ENCODE data around the gene SNX21.
"Not testable (repeated sequence)": the region's sequence is repeated elsewhere in the genome, so short reads cannot be mapped to it uniquely, and the experiment has no call there.

SNX21 gene

GRCh38 chr20:45833030-45833882 is at the start of gene SNX21:
Gene SNX21, plus strand, starts transcription at chr20:45833799. Its CDS starts 121 bp downstream, at chr20:45833920.
- Histone ChIP-seq H3K4me3 (ENCODE audit: low read depth, low read length) (peak within 1 kb of the TSS; percentile 67), H3K9me3 (ENCODE audit: severe bottlenecking) (no peaks in the 10 kb centered on the region), H3K36me3 (peaks cover 8% of the 10 kb centered on the region; the same call in 1 of the 2 replicates), H3K27ac (peak within 1 kb of the TSS; percentile 56), H3K27me3 (ENCODE audit: insufficient read depth, low read depth, severe bottlenecking) (no peaks in the 10 kb centered on the region)
- peak; percentile 82 for DNase-seq
- TF ChIP-seq CTCF (IDR thresholded peaks at IDR 0.05; ENCODE audit: low read depth, low read length) = no peak

- Histone ChIP-seq H3K27me3 (ENCODE audit: insufficient read depth, low read depth, severe bottlenecking) (no peaks in the 10 kb centered on the region), H3K9me3 (ENCODE audit: severe bottlenecking) (no peaks in the 10 kb centered on the region), H3K4me3 (ENCODE audit: low read depth, low read length) (no peak overlapping the region), H3K36me3 (peaks cover 5% of the 10 kb centered on the region), H3K27ac (no peak overlapping the region)
- no peak for DNase-seq
- no peak for TF ChIP-seq CTCF (IDR thresholded peaks at IDR 0.05; ENCODE audit: low read depth, low read length)
Observed at GRCh38 chr20:45788351-45788750, 45.2 kb upstream of the SNX21 start.

- Histone ChIP-seq H3K4me3 (ENCODE audit: low read depth, low read length) (peak overlapping the region; percentile 79), H3K36me3 (peaks cover 39% of the 10 kb centered on the region), H3K27me3 (ENCODE audit: insufficient read depth, low read depth, severe bottlenecking) (no peaks in the 10 kb centered on the region), H3K27ac (peak overlapping the region; percentile 86), H3K9me3 (ENCODE audit: severe bottlenecking) (no peaks in the 10 kb centered on the region)
- no peak for TF ChIP-seq CTCF (IDR thresholded peaks at IDR 0.05; ENCODE audit: low read depth, low read length)
- DNase-seq = no peak
Observed at GRCh38 chr20:45792317-45793118, 41.1 kb upstream of the SNX21 start.

GRCh38 chr20:45796337-45797065 is 37.1 kb upstream of the SNX21 start:
- H3K9me3 ChIP-seq (ENCODE audit: severe bottlenecking) = no peaks in the 10 kb centered on the region
- DNase-seq = no peak
- TF ChIP-seq CTCF (IDR thresholded peaks at IDR 0.05; ENCODE audit: low read depth, low read length) = no peak
- H3K4me3 ChIP-seq (ENCODE audit: low read depth, low read length) = no peak overlapping the region
- H3K27me3 ChIP-seq (ENCODE audit: insufficient read depth, low read depth, severe bottlenecking) = no peaks in the 10 kb centered on the region
- peaks cover 48% of the 10 kb centered on the region for H3K36me3 ChIP-seq
- no peak overlapping the region for H3K27ac ChIP-seq

GRCh38 chr20:45797510-45797909 is 36.1 kb upstream of the SNX21 start:
- not testable (repeated sequence) for H3K9me3 ChIP-seq (ENCODE audit: severe bottlenecking); H3K27me3 ChIP-seq (ENCODE audit: insufficient read depth, low read depth, severe bottlenecking); DNase-seq; H3K27ac ChIP-seq; H3K4me3 ChIP-seq (ENCODE audit: low read depth, low read length)
- H3K36me3 ChIP-seq = peaks cover 53% of the 10 kb centered on the region

GRCh38 chr20:45797955-45798354 is 35.6 kb upstream of the SNX21 start:
- not testable (repeated sequence) for H3K27ac ChIP-seq; DNase-seq; H3K9me3 ChIP-seq (ENCODE audit: severe bottlenecking); H3K4me3 ChIP-seq (ENCODE audit: low read depth, low read length); H3K27me3 ChIP-seq (ENCODE audit: insufficient read depth, low read depth, severe bottlenecking)
- peaks cover 58% of the 10 kb centered on the region for H3K36me3 ChIP-seq
